Activated CD4-positive, CD25-positive, alpha-beta regulatory T cell treated with anti-CD3 and anti-CD28 coated beads, Interleukin-2, amount 50 U/mL, for 24 hours (primary cell): Measurements from ENCODE around the gene SLC25A27.
"Not testable (repeated sequence)": the region's sequence is repeated elsewhere in the genome, so short reads cannot be mapped to it uniquely, and the experiment has no call there.

ENCODE experiments used
- ATAC-seq, 2 donors: fragments of 150-1000 bp; cut with Tn5 transposase; one replicate each; pipeline ENCODE4 v1.10.0; 2021; ENCODE audit warnings: mild to moderate bottlenecking in 1 of 2, moderate library complexity in 1 of 2

Gene SLC25A27, protein sequence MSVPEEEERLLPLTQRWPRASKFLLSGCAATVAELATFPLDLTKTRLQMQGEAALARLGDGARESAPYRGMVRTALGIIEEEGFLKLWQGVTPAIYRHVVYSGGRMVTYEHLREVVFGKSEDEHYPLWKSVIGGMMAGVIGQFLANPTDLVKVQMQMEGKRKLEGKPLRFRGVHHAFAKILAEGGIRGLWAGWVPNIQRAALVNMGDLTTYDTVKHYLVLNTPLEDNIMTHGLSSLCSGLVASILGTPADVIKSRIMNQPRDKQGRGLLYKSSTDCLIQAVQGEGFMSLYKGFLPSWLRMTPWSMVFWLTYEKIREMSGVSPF

GRCh38 chr6:46652603-46653438, at the start of gene SLC25A27, which contains the start of gene CYP39A1:
Gene SLC25A27, plus strand, starts transcription at chr6:46652975. Its CDS starts 218 bp downstream, at chr6:46653193.
Gene CYP39A1, minus strand, starts transcription at chr6:46652818. Its CDS starts 236 bp downstream, at chr6:46652582.
- ATAC-seq: peak; percentile 98 to 99

DNA sequence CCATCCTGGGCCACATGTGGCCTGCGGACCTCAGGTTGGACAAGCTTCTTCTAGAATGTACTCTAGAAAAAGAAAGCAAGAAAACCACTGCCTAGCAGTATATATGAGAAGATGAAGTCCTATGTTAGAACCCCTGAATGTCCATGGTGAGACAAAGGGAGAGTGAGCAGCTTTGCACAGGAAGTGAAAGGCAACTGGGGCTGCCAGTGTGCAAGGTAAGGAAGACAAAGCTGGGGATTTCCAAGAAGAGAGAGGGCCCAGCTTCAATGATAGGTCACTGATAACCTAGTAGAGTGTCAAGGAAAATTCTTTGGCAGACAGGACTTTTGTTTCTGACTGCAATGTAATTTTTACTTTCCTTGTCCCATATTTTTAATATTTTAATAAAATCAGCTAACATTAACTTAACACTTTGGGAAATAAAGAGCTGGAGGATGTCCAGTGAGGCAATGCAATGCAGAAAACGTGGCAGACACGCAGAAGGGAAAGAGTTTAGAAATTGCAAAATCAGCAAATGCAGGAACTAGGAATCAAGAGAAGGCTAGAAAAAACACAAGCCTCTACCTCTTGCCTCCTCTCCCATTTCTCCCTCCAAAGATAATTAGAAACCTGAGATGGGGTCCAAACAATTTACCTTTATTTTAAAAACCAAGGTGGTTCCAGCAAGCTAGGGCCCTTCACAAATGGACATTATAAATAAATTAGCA, 47.5 kb upstream of the SLC25A27 start:
- no peak for ATAC-seq

GRCh38 chr6:46606338-46606737, 46.4 kb upstream of the SLC25A27 start:
- no peak for ATAC-seq

DNA sequence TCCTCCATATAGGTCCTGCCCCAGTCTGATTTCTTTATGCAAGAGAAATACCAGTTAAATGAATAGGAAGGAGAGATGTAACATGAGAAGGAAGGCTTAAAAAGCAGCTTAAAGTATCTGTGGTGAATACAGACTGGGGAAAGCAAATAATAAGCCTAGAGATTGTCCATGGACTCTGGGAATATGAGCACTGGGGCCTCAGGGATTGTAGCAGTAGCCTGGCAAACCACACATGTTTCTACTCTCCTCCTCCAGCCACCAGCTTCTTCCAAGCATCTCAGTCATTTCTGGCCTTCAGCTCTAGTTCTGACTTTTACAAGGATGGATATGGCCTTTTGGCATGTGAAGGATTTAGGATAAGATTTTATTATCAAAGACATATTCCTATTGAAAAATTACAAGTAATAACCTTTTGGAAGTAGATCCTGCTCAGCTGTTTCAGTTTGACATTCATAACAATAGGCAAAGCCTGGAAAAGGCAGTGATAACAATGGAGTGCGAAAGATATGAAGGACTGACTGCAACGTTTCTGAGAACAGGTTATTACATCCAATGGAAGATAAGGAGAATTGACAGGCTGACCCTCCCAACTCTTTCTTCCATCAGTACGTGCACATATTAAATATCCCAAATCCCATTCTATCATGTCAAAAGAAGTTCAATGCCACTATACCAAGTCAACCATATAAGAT, 41.8 kb upstream of the SLC25A27 start:
- ATAC-seq: no peak

- no peak for ATAC-seq
Observed at GRCh38 chr6:46612645-46613044, 40.1 kb upstream of the SLC25A27 start.

DNA sequence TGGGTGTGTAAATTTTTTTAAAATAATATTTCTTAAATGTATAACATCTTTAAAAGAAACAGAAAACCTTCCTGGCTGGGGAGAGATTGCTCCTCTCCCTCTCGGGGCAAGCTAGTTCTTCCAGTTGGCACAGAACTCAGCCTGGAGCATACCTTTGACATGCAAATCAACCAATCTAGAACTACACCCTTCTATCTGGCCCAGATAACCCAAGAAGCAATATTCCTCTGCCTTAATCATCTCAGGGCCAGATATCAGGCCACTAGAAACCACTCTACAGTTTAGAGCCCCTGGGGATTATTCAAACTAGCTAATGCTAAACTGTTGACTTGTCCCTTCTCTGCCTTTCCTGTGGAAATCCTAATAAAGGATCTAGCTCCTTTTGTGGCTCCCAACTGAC, 34.0 kb upstream of the SLC25A27 start:
- ATAC-seq: no peak

DNA sequence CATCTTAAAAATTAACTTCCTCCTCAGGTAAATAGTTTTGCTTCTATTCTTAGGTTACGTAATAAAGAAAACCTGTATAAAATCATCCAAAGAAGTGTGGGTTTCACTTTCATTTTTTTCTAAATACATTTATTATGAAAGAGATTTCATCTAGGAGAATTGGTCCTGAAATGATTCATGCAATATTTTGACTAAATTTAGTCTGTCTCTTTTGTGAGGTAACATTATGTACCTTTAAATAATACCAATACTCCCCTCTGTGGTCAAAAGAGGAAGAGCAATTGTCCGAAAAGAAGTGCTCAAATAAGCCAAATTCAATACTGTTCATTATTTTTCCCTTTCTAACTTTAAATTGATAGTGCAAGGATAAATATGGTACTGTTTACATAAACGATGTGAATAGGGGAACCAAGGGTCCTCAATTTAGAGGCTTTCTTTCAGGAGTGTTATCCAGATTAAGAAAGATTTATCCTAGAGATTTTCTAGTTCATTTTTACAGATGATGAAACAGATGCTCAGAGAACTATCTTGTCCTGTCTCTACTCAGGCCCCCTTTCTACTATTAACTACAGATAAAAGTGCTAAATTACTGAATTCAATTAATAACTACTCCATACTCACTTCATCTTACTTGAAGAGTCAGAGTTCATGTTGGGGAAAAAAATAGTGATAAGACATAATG, 26.4 kb upstream of the SLC25A27 start:
- peak; percentile 46 to 67 for ATAC-seq

DNA sequence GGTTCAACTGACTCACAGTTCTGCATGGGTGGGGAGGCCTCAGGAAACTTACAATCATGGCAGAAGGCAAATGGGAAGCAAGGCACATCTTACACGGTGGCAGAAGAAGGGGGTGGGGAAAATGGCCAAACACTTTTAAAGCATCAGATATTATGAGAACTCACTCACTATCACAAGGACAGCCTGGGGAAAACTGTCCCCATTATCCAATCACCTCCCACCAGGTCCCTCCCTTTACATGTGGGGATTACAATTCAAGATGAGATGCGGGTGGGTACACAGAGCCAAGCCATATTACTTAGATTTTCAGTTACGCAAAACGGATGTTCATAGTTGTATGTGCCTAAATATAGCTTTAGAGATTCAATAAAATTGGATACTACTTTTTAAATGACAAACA, 25.8 kb upstream of the SLC25A27 start:
- ATAC-seq: no peak

DNA sequence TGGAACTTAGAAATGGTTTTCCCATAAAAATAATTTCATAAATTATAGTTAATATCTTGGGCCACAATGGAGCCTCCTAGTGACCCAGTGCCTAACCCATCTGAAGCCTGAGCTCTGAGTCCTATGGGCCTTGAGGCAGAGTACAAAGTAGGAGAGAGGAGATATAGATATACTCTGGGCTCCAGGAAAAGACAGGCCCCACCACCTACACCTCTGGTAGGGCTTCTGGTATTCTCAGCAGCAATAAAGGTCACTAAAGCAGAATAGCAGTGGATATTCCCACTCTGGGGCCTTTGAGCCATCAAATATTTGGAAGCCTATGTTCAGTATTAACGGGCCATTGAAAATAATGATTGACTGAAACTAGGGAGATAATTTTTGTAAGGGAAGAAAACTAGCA, 24.3 kb upstream of the SLC25A27 start:
- ATAC-seq: no peak

DNA sequence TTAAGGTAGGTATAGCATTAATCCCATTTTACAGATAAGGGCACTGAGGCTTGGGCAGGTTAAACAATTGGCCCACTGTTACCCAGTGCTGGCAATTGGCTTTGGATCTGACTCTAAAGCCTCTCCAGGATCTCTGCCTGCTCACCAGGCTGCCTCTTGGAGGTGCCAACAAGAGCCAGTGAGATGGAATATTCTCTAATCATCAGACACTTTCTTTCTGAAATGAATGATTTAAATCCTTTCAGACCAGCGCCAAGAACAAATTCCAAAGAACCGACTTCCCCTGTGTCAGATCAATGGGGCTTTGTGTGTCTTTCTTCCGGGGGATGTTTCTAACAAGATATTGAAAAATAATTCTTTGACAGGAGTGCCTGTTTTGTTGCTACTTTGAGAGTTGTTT, 23.8 kb upstream of the SLC25A27 start:
- no peak for ATAC-seq

DNA sequence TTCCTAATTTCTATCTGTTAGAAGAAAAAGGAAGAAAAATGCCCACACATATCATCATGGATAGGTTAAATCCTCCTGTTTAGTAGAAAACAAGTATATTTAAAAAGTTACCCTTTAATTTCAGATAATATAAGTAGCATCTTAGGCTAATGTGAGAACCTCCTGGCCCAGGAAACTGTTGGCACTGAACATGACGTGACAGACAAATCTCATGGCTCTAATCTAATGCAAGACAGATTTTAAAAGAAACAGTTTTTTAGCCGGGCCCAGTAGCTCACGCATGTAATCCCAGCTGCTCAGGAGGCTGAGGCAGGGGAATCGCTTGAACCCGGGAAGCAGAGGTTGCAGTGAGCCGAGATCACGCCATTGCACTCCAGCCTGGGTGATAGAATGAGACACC, 23.1 kb upstream of the SLC25A27 start:
- no peak for ATAC-seq

- no peak for ATAC-seq
Observed at GRCh38 chr6:46632053-46632452, 20.7 kb upstream of the SLC25A27 start.

DNA sequence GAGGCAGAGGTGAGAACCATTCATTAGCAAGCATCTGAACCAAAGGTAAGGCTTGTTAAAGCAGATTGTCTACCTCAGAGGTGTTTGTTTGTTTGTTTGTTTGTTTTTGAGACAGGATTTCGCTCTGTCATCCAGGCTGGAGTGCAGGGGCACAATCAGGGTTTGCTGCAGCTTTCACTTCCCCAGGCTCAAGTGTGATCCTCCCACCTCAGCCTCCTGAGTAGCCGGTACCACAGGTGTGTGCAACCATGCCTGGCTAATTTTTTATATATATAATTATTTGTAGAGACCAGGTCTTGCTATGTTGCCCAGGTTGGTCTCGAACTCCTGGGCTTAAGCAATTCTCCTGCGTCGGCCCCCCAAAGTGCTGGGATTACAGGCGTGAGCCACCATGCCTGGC, 17.3 kb upstream of the SLC25A27 start:
- no peak for ATAC-seq

DNA sequence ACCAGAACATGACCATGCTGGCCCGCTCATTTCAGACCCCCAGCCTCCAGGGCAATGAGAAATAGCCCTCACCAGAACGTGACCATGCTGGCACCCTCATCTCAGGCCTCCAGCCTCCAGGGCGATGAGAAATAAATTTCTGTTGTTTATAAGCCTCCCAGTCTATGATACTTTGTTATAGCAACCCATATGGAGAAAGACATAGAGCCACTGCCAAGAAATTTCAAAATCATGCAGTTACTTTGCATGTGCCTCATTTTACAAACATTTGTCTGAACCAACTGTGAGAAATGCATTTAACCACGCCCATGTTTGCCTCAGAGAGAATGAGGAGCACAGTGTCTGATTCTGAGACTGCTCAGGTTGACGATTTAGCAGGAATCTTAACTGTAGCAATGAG, 15.6 kb upstream of the SLC25A27 start:
- ATAC-seq: no peak

DNA sequence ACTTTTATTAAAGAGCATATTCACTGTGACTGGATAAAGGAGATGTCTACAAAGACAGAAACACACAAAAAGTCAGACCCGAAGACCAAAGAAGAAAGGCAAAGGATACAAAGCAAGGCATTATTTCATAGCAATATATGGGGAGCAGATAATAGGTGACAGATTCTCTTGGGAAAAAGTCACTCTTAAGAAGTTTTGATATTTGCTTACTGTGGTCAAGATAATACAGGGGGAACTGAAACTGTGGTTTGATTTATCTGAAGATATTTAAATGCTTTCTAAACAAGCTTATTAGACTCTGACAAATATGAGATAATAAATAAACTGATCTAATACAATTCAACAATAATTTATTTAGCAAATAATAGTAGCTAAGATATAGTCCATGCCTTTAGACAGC, 14.8 kb upstream of the SLC25A27 start:
- no peak for ATAC-seq

GRCh38 chr6:46638650-46639049, 14.1 kb upstream of the SLC25A27 start:
- ATAC-seq: no peak

DNA sequence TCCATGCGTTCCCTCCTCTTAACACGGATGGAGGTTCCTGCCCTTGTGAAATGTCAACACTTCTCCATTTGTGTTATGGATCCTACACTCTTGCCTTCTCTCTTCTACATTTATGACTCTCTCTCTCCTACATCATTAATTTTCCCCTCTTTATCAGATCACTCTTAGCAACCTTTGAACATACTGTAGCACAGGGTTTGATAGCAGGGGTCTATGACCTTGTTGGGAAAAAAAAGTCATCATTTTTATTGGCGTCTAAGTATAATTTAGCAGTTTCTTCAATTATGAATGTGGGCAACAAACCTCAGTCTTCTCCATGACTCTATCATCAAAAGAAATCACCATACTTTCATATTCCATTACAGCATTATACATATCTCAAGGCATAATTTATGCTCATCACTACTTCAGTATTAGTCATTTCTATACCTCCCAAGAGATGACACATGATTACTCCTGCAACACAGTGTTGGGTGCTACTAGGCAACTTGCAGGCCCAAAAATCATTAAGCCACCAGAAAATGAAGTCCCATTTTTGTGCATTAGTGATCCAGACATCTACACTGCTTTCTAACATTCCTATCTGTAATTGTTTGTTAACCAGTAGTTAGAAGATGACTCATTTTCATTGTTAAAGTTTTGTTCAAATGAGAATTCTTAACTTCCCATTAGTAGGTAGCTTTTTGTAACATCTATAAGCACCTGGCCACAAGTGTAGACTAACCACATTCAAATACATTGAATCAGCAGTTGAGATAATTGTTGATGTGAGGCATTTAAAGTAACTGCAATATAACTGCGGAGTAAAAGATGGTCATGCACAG, 9.6 kb upstream of the SLC25A27 start:
- peak; percentile 87 to 91 for ATAC-seq

DNA sequence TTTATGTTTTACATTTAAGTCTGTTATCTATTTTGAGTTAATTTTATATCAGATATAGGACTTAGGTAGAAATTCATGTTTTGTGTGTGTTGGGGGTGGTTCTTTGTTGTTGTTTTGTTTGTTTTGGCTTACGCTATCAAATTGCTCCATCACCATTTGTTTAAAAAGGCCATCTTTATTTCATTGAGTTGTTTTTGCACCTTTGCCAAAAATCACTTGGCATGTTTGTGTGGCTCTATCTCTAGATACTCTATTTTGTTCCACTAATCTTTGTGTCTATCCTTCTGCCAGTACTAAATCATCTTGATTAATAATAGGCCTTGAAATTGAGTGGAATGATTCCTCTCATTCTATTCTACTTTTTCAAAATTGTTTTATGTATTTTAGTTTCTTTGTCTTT, 7.5 kb upstream of the SLC25A27 start:
- ATAC-seq: no peak

- not testable (repeated sequence) for ATAC-seq
Observed at GRCh38 chr6:46648108-46648507, 4.7 kb upstream of the SLC25A27 start.

DNA sequence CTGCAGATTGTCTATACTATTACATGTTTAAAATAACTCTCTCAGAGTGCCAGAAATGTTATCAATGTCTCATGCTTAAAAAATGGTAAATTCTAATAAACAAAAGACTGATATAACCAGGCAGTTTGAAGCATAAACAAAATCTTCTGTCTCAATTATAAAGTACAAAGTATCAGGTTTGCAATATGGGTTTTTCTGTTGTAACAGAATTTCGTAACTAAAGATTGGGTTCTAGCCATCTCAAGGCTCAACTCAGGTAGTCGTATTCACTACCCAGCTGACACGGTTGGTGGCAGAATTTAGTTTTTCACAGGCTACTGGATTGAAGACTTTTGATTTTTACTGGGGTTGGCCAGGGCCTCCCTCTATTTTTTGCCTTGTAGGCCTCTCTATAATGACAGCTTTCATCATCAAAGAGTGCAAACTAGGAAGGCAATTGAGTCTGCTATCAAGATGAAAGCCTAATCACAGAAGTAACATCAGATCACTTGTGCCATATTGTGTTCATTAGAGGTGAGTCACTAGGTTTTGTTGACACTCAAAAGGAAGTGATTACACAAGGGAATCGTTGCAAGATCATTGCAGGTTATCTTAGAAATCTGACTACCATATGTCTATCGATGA, 3.8 kb upstream of the SLC25A27 start:
- ATAC-seq: no peak

GRCh38 chr6:46651006-46651405, 1.8 kb upstream of the SLC25A27 start:
- no peak for ATAC-seq
